Medulla oblongata (tissue), 1 donor: Measurements from ENCODE around the gene FHAD1.
"Not testable (repeated sequence)": the region's sequence is repeated elsewhere in the genome, so short reads cannot be mapped to it uniquely, and the experiment has no call there.

Experiments used
- DNase-seq: peaks from one replicate; pipeline ENCODE4 v3.0.0-alpha.2; 2015; ENCODE audit errors: extremely low spot score

FHAD1 gene

DNA sequence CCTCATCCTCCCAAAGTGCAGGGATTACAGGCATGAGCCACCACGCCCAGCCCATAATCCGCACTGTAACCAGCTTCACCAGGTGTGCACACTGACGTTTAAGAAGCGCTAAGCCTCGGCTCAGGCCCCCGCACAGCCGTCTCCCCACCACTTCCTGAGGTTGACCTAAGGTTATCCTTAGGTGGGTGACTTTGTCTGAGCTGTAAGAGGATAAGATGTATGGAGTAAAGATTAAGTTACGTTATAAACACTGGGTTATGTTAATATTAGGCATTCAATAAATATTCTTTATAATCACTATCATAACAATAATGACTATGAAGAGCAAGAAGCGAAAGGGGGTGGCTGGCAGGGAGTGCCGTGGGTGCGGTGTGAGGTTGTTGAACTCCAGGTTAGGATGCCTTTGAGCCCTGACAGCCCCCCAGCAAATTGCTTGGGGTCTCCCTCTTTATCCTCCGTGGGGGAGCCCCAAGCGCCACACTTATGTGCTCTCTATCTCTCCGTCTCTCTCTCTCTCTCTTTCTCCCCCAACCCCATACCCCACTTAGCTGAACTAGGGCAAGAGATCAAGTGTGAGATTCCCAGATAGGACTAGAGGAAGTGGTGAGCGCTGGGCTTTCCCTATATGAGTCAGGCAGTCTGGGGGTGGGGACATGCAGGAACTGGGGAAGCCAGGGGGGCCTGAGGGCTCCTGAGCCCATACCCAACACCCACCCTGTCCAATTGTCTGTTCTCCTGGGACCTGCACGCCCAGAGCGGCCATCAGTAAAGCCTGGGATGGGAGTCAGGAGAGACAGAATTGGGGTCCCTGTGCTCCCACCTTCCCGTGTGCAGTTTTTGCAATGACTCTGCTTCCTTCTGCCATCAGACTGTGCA, 170.3 kb downstream of the FHAD1 start:
- peak; percentile 63 for DNase-seq

DNA sequence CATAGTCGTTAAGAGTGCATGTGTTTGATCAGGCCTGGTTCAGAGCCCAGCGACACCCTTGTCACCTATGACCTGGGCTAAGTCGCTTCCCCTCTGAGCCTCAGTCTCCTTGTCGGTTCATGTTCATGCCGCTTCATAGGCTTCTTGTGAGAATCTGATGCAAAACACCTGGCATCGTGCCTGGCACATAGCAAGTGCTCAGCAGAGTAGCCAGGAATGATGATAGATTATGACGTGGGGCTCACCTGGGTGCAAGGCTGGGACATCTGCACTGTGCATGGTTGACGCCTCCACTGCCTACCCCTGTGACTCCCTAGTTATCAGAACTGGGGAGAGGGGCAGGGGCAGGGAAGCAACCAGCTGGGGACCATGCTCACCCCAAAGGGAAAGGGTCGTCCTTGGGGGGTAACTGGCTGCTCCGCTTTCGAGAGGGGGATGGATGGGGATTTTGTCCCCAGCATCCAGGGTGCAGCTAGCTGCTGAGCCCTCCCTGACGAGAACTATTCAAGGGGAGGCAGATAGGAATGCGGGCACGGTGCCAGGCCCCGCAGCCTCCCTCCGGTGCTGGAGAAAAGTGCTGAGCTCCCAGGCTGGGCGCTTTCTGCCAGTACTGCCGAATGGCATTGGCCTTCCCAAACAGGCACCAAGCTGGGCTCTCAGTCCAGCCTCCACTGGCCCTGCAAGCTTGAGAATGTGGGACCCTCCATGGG, 171.9 kb downstream of the FHAD1 start:
- no peak for DNase-seq

- no peak for DNase-seq
These were observed 173.9 kb downstream of the FHAD1 start for GRCh38 chr1:15420853-15421465.

DNA sequence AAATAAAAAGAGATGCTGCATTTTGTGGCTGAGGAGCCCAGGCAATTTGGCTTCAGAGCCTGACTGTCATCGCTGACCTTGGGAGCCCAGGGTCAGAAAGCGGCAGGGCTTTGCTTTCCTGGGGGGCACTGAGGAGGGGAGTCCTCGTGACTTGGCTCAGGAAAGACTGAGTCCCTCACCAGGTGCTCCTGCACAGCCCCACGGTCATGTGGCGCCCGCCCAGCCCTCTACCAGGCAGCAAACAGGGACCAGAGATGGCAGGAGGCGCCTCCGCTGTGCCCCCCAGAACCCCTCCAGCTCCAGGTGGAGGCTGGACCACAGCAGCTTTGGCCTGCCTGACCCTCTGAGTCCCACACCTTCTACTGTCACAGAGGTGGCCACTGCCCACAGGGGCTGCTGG, 175.8 kb downstream of the FHAD1 start:
- DNase-seq = no peak

- no peak for DNase-seq
These were observed 176.5 kb downstream of the FHAD1 start for GRCh38 chr1:15423355-15424077.

DNA sequence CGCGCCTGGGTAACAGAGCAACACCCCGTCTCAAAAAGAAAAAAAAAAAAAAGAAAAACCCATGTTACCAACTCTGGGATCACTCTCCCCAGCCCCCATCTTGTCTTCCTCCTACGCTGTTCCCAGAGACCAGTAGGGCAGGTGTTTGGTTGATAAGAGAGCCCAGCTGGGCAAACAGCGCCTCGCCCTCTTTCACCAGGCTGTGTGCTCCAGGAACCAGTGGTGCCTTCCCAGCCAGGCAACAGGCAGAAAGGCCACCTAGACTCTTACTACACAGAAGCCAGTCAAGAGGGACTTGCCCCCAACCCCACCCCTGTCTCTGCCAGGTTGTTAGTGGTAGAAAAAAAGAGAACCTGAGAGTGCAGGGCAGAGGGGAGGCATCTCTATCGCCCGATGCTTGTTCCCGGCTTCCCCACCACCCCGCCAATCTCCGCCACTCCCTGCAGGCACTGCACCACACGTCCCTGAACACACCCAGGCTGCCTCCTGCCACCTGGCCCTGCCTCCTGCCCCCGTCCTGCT, 177.2 kb downstream of the FHAD1 start:
- DNase-seq = no peak

DNA sequence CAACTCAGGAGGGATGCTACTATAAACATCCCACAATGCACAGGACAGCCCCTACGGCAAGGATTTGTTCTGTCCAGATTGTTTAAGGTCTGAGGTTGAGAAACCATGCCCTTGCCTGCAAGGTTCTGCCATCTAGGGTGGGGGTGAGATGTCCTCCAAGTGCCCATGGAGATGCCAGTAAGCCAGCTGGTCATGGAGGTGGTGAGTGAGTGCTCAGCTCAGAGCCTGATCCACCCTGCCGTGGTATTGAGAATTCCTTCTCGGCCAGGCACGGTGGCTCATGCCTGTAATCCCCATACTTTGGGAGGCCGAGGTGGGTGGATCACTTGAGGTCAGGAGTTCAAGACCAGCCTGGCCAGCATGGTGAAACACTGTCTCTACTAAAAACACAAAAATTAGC, 178.0 kb downstream of the FHAD1 start:
- no peak for DNase-seq

- DNase-seq = no peak
These were observed 178.5 kb downstream of the FHAD1 start for GRCh38 chr1:15425521-15425920.

DNA sequence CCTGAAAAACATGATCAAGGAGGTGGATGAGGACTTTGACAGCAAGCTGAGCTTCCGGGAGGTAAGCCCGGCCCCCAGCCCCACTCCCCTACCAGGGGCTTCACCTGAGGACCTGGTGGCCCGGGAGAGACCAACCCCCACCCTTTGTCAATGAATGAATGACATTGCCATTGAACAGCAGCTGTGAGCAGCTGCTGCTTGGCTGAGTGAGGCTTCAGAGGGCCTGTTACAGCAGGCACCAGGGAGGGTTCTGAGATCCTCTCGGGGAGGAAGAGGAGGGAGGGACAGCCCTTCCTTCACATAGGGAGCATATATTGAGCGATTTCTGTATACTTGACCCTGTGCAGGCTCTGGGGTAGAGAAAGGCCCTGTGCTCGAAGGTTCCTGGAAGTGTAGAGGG, 178.9 kb downstream of the FHAD1 start:
- no peak for DNase-seq

DNA sequence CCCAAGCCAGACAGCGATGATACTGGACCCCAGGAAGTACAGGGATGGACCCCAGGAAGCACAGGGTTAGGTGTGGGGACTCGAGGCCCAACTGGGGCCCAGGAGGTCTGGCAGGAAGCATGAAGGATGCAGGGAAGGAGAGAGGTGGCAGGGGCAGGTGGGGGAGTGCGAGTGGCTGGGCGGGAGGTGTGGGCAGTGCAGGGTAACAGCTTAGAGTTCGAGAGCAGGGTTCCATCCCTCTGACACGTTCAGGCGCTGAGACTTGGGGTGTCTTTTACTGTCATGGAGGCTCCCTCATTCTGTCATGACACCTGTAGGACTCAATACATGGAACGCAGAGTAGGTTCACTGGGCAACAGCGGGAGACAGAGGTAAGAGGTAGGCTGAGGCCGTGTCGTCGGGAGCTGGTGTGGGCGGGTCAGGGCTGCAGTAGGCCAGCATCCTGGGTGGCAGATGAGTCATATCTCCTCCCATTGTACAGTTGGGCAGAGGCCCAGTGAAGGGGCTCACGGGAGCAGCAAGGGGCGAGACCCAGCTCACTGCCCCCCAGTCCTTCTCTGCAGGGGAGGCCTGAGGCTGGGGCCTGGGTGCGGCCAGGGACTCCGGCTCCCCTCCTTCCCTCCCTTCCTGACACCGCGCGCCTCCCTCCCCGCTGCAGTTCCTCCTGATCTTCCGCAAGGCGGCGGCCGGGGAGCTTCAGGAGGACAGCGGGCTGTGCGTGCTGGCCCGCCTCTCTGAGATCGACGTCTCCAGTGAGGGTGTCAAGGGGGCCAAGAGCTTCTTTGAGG, 179.7 kb downstream of the FHAD1 start:
- DNase-seq = no peak

GRCh38 chr1:15427280-15427666, 180.2 kb downstream of the FHAD1 start:
- no peak for DNase-seq

DNA sequence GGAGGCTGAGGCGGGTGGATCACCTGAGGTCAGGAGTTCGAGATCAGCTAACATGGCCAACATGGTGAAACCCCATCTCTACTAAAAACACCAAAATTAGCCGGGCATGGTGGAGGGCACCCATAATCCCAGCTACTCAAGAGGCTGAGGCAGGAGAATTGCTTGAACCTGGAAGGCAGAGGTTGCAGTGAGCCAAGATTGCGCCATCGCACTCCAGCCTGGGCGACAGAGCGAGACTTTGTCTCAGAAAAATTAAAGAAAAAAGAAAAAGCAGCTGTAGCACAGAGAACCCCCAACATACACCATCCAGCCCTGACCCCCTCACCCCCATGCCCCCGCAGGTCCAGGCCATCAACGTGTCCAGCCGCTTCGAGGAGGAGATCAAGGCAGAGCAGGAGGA, 181.2 kb downstream of the FHAD1 start:
- not testable (repeated sequence) for DNase-seq

DNA sequence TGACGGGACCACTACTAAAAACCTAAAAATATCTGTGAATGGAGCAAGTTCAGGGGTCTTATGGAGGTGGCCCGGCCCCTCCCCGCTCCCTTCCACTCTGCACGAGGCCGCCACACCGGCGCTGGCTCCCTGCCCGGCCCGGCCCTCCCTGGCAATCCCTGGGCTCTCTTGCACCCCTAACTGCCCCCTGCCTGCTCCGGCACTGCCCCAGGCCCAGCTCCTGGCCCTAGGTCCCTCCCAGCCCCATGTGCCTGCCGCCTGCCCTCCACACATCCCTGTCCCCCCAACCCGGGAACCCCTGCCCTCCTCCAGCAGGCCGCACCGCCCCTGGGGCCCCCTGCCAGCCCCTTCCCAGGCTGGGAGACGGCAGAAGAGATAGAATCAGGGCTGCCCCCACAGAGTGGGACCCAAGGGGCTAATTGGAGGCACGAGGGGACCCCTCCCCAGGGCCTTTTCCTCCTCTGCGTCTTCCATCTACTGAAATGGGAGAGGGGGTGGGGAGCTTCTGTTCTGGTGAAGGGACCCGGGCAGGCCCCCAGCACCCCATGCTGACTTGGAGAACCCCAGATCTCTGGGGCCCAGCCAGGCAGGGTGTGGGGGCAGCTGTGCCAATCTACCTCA, 181.9 kb downstream of the FHAD1 start:
- no peak for DNase-seq

DNA sequence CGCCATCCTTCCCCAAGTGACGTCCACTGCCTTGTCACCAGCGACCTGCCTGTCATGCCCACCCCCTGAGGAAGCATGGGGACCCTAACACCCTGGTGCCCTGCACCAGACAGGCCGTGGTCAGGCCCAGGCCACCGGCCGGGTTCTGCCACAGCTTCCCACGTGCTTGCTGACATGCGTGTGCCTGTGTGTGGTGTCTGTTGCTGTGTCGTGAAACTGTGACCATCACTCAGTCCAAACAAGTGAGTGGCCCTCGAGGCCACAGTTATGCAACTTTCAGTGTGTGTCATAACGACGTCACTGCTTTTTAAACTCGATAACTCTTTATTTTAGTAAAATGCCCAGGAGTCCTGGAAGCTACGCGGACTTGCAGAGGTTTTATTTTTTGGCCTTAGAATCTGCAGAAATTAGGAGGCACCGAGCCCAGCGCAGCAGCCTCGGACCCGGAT, 182.7 kb downstream of the FHAD1 start:
- no peak for DNase-seq

- DNase-seq = peak; percentile 75
These were observed 184.0 kb downstream of the FHAD1 start for GRCh38 chr1:15430787-15431570.

DNA sequence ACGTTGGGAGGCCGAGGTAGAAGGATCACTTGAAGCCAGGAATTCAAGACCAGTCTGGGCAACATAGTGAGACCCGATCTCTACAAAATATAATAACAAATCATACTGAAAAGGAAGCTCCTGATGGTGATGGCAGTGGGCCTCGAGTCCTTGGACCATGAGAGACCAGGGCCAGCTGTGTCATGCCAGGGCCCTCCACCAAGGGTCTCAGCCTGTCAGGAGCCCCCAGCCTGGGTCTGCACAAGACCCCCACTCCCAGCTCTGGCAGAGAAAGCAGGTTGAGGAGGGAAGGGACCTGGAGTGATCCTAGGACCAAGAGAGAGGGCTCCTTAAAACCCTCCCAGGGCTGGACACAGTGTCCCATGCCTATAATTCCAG, 184.5 kb downstream of the FHAD1 start:
- DNase-seq = no peak

DNA sequence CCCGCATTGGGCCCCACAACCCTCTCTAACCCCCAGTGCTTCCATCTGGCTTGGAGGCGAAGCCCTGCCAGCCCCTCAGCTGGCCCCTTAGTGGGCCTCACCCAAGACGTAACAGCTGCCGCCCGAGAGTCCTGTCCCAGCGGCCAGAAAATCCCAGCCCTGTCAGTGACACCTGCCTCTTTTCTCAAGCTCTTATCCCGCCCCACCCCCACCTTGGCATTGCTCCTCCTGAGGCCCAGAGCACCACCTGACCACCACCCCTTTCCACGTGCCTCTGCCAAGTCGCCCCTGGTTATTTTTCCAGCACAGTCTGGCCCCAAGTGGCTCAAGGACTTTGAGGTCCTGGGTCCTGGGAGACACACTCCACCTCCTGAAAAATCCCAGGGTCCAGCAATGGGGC, 185.3 kb downstream of the FHAD1 start:
- no peak for DNase-seq

DNA sequence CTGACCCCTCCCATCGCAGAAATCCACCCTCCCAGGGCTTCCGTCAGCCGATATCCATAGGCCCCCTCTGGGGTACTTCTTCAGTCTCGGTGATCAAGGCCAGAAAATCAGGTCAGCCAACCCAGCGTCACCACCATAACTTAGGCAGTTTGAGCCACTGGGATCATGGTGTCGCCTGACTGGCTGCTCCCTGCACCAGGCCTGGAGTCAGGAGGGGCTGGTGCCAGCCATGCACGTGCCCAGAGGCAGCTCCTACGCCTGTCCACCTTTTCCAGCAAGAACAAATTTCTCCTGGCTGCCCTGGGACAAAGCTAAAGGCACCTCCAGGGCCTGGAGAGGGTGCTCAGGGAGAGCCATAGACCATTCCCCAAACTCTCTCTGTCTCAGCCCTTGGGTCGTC, 186.4 kb downstream of the FHAD1 start:
- no peak for DNase-seq

- peak; percentile 47 for DNase-seq
These were observed 187.7 kb downstream of the FHAD1 start for GRCh38 chr1:15434739-15435138.
